Subcutaneous abdominal adipose tissue (tissue), 5 donors: Measurements from ENCODE around the gene POLH.
A peak's percentile ranks its signal among the peaks of the same experiment; 100 is the strongest.
"Not testable (repeated sequence)": the region's sequence is repeated elsewhere in the genome, so short reads cannot be mapped to it uniquely, and the experiment has no call there.

Experiments used
- H3K27ac ChIP-seq: one replicate; pipeline ENCODE4 v1.7.0; 2013; ENCODE audit warnings: low read depth, mild to moderate bottlenecking, inconsistent platforms, low read length, moderate library complexity
- H3K27me3 ChIP-seq, 5 donors: one replicate each; pipeline ENCODE4 v1.7.0; 2013; ENCODE audit warnings: low read length in 5 of 5, inconsistent platforms in 1 of 5; ENCODE audit not compliant: control insufficient read depth in 5 of 5, insufficient read depth in 4 of 5
- H3K36me3 ChIP-seq, 5 donors: one replicate each; pipeline ENCODE4 v1.7.0; 2013; ENCODE audit warnings: low read length in 5 of 5; ENCODE audit not compliant: control insufficient read depth in 5 of 5, insufficient read depth in 5 of 5
- H3K4me1 ChIP-seq, 5 donors: one replicate each; pipeline ENCODE4 v1.7.0; 2013; ENCODE audit warnings: low read length in 5 of 5, mild to moderate bottlenecking in 3 of 5, moderate library complexity in 1 of 5; ENCODE audit not compliant: control insufficient read depth in 5 of 5, insufficient read depth in 5 of 5
- H3K4me3 ChIP-seq, 5 donors: one replicate each; pipeline ENCODE4 v1.7.0; 2013; ENCODE audit warnings: low read length in 5 of 5, low read depth in 1 of 5
- H3K9ac ChIP-seq, 5 donors: one replicate each; pipeline ENCODE4 v1.7.0; 2013; ENCODE audit warnings: low read length in 5 of 5, mild to moderate bottlenecking in 4 of 5, moderate library complexity in 3 of 5
- H3K9me3 ChIP-seq, 5 donors: one replicate each; pipeline ENCODE4 v1.7.0; 2013; ENCODE audit warnings: low read length in 5 of 5; ENCODE audit not compliant: control insufficient read depth in 5 of 5
- donor health status: healthy.
- donor health status: healthy.
- donor health status: healthy.
- donor health status: healthy.
- donor health status: healthy.

Gene POLH

DNA sequence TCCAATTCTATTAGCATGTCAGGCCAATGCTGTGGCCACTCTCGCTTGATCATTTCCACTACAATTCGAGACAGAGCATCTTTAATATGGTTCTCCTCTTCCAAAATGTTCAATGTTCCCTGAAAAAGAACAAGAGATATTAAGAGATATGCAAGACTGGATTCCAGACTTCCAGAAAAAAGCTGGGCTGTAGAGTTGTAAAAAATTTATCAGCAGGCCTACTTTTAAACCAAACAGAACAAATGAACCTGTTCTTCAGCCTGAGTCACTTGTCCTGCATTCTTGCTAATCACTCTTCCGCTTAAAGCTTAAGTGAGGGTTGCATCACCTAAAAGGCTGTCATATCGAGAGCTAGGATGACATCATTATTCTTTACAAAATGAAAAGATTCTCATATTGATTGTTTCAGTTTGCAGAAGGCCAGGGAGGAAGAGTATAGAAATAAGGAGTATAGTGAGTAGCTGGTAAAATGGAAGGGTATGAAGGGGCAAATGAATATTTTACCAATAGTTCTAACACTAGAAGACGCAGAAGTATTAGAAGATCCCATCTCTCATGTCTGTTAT is 5.0 kb upstream of the POLH start:
- Histone ChIP-seq H3K27ac (no peak overlapping the region), H3K4me1 (peaks cover 0 to 13% (median 9%) of the 10 kb centered on the region in 5 donors), H3K9ac (no peak overlapping the region), H3K4me3 (no peak overlapping the region), H3K36me3 (peaks cover 28 to 60% (median 43%) of the 10 kb centered on the region in 5 donors), H3K9me3 (no peaks in the 10 kb centered on the region), H3K27me3 (no peaks in the 10 kb centered on the region)

- Histone ChIP-seq H3K36me3 (peaks cover 27 to 53% (median 39%) of the 10 kb centered on the region in 5 donors), H3K9ac (no peak overlapping the region), H3K4me3 (no peak overlapping the region), H3K4me1 (peaks cover 0 to 22% (median 19%) of the 10 kb centered on the region in 5 donors), H3K27ac (no peak overlapping the region), H3K27me3 (no peaks in the 10 kb centered on the region), H3K9me3 (no peaks in the 10 kb centered on the region)
Measured at GRCh38 chr6:43572015-43572414, 4.0 kb upstream of the POLH start.

GRCh38 chr6:43575105-43575771 is 747 bp upstream of the POLH start:
- peak overlapping the region; percentile 66 to 95 (median 87) for H3K9ac ChIP-seq
- no peaks in the 10 kb centered on the region for H3K27me3 ChIP-seq
- H3K4me3 ChIP-seq = peak overlapping the region; percentile 96 to 100 (median 99)
- peak overlapping the region; percentile 60 for H3K27ac ChIP-seq
- peaks cover 22 to 25% (median 24%) of the 10 kb centered on the region in 5 donors for H3K36me3 ChIP-seq
- no peaks in the 10 kb centered on the region for H3K9me3 ChIP-seq
- H3K4me1 ChIP-seq = peaks cover 0 to 30% (median 23%) of the 10 kb centered on the region in 5 donors

- no peaks in the 10 kb centered on the region for H3K9me3 ChIP-seq
- H3K4me3 ChIP-seq = no peak overlapping the region
- H3K27ac ChIP-seq = no peak overlapping the region
- no peaks in the 10 kb centered on the region for H3K27me3 ChIP-seq
- H3K4me1 ChIP-seq = peaks cover 0 to 30% (median 23%) of the 10 kb centered on the region in 5 donors
- H3K9ac ChIP-seq = no peak overlapping the region
- H3K36me3 ChIP-seq = peaks cover 7 to 16% (median 12%) of the 10 kb centered on the region in 5 donors
Measured at GRCh38 chr6:43578748-43579147, 2.8 kb downstream of the POLH start.

DNA sequence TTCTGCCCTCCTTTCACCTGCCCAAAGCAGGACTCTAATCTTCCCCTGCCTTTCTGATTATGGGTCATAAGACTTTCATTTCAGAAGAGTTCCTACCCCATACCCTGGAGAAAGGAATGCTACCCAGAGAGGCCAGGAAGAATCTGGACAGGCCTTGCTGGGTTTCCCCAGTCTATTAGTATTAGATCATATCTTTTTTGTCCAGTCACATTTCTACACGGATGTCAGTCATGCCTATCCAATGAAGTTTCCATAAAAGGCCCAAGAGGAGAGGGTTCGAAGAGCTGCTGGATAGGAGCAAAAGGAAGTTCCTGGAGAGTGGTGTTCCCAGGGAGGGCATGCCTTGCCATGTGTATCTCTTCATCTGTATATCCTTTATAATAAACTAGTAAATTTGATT is 3.2 kb downstream of the POLH start:
- H3K27ac ChIP-seq = no peak overlapping the region
- H3K9me3 ChIP-seq = no peaks in the 10 kb centered on the region
- H3K36me3 ChIP-seq = peaks cover 9 to 21% (median 16%) of the 10 kb centered on the region in 5 donors
- peaks cover 0 to 30% (median 23%) of the 10 kb centered on the region in 5 donors for H3K4me1 ChIP-seq
- H3K4me3 ChIP-seq = no peak overlapping the region
- H3K27me3 ChIP-seq = no peaks in the 10 kb centered on the region
- peak overlapping the region in 1 of 5 donors; percentile 46 for H3K9ac ChIP-seq

GRCh38 chr6:43582911-43583310 is 6.9 kb downstream of the POLH start:
- H3K36me3 ChIP-seq = peaks cover 27 to 48% (median 41%) of the 10 kb centered on the region in 5 donors
- H3K9ac ChIP-seq = no peak overlapping the region
- no peaks in the 10 kb centered on the region for H3K9me3 ChIP-seq
- no peak overlapping the region for H3K4me3 ChIP-seq
- H3K27ac ChIP-seq = no peak overlapping the region
- no peaks in the 10 kb centered on the region for H3K27me3 ChIP-seq
- no peaks in the 10 kb centered on the region for H3K4me1 ChIP-seq

GRCh38 chr6:43584892-43585570 is 9.0 kb downstream of the POLH start:
- H3K4me3 ChIP-seq = no peak overlapping the region
- H3K9ac ChIP-seq = no peak overlapping the region
- no peak overlapping the region for H3K27ac ChIP-seq
- H3K36me3 ChIP-seq = peaks cover 27 to 59% (median 51%) of the 10 kb centered on the region in 5 donors
- no peaks in the 10 kb centered on the region for H3K9me3 ChIP-seq
- H3K27me3 ChIP-seq = no peaks in the 10 kb centered on the region
- no peaks in the 10 kb centered on the region for H3K4me1 ChIP-seq

- Histone ChIP-seq H3K9me3 (no peaks in the 10 kb centered on the region), H3K36me3 (peaks cover 29 to 50% (median 47%) of the 10 kb centered on the region in 5 donors), H3K27me3 (no peaks in the 10 kb centered on the region)
Measured at GRCh38 chr6:43588194-43588593, 12.2 kb downstream of the POLH start.

GRCh38 chr6:43589564-43589963 is 13.6 kb downstream of the POLH start:
- not testable (repeated sequence) for H3K27me3 ChIP-seq, H3K27ac ChIP-seq, H3K9ac ChIP-seq, H3K9me3 ChIP-seq, H3K4me1 ChIP-seq, H3K4me3 ChIP-seq
- H3K36me3 ChIP-seq = peaks cover 20 to 40% (median 33%) of the 10 kb centered on the region in 5 donors

More at GRCh38 chr6:43588194-43588593, 12.2 kb downstream of the POLH start:
- no peak overlapping the region for H3K4me3 ChIP-seq
- no peak overlapping the region for H3K27ac ChIP-seq
- no peak overlapping the region for H3K9ac ChIP-seq
- no peaks in the 10 kb centered on the region for H3K4me1 ChIP-seq

GRCh38 chr6:43593938-43594337 is 18.0 kb downstream of the POLH start:
- Histone ChIP-seq H3K27ac (no peak overlapping the region), H3K4me3 (no peak overlapping the region), H3K9me3 (no peaks in the 10 kb centered on the region), H3K27me3 (no peaks in the 10 kb centered on the region), H3K9ac (no peak overlapping the region), H3K4me1 (no peaks in the 10 kb centered on the region), H3K36me3 (peaks cover 6 to 12% (median 9%) of the 10 kb centered on the region in 5 donors)
